ENCODE data around the gene ACOX1. TPM values are rescaled to one million over a fixed set of nuclear protein-coding genes. Genes with fewer than 3 reads are reported as not detected.

ACOX1 gene
- total and polyA plus RNA-seq, 2 of the 13 experiments (the other 11 are each of a cell fraction or from before 2014, with no cell fraction given): 86.4 to 120 TPM

DNA sequence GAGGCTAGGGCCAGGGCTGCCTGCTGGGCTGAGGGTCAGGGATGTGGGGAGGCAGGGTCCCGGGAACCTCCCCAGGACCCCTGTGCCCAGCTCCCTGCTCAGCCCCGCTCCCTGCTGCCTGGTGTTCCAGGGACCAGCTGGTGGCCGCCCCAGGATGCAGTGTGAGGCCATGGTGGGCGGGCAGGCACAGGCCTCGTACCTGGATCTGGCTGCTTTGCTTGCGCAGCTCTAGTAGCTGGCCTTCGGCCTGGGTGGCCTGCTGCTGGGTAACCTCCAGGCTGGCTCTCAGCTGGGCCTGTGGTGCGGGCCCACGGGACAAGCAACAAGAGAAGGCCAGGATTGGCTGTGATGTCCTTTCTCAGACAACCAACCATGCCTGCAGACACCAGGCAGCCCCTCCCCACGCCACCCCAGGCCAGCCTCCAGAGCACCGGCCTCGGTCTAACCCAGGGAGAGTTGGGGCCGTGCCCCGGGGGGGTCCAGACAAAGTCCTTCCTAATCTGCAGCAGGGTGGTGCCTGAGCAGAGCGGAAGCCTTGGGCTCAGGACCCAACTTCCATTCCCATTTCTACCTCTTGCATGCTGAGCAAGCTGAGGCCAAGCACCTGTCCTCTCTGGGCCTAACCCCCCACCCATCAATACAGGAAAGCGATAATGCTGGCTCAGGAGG is 86.3 kb downstream of the ACOX1 start (continued):
- TF ChIP-seq, protein P1, sequence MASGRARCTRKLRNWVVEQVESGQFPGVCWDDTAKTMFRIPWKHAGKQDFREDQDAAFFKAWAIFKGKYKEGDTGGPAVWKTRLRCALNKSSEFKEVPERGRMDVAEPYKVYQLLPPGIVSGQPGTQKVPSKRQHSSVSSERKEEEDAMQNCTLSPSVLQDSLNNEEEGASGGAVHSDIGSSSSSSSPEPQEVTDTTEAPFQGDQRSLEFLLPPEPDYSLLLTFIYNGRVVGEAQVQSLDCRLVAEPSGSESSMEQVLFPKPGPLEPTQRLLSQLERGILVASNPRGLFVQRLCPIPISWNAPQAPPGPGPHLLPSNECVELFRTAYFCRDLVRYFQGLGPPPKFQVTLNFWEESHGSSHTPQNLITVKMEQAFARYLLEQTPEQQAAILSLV (CRISPR knock-in tag; IDR thresholded peaks at IDR 0.05; ENCODE audit: borderline replicate concordance): no peak; the same call in 1 of the 2 replicates
- TF ChIP-seq, protein P2, sequence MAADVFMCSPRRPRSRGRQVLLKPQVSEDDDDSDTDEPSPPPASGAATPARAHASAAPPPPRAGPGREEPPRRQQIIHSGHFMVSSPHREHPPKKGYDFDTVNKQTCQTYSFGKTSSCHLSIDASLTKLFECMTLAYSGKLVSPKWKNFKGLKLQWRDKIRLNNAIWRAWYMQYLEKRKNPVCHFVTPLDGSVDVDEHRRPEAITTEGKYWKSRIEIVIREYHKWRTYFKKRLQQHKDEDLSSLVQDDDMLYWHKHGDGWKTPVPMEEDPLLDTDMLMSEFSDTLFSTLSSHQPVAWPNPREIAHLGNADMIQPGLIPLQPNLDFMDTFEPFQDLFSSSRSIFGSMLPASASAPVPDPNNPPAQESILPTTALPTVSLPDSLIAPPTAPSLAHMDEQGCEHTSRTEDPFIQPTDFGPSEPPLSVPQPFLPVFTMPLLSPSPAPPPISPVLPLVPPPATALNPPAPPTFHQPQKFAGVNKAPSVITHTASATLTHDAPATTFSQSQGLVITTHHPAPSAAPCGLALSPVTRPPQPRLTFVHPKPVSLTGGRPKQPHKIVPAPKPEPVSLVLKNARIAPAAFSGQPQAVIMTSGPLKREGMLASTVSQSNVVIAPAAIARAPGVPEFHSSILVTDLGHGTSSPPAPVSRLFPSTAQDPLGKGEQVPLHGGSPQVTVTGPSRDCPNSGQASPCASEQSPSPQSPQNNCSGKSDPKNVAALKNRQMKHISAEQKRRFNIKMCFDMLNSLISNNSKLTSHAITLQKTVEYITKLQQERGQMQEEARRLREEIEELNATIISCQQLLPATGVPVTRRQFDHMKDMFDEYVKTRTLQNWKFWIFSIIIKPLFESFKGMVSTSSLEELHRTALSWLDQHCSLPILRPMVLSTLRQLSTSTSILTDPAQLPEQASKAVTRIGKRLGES (CRISPR knock-in tag; IDR thresholded peaks at IDR 0.05; ENCODE audit: borderline replicate concordance): no peak
- TF ChIP-seq, protein P3, sequence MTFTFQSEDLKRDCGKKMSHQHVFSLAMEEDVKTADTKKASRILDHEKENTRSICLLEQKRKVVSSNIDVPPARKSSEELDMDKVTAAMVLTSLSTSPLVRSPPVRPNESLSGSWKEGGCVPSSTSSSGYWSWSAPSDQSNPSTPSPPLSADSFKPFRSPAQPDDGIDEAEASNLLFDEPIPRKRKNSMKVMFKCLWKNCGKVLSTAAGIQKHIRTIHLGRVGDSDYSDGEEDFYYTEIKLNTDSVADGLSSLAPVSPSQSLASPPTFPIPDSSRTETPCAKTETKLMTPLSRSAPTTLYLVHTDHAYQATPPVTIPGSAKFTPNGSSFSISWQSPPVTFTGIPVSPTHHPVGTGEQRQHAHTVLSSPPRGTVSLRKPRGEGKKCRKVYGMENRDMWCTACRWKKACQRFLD (CRISPR knock-in tag; IDR thresholded peaks at IDR 0.05; ENCODE audit: borderline replicate concordance): no peak
- TF ChIP-seq ZZZ3 (CRISPR knock-in tag; IDR thresholded peaks at IDR 0.05; ENCODE audit: borderline replicate concordance) (peak; percentile 78; the same call in 1 of the 2 replicates), NFKBIZ (CRISPR knock-in tag; IDR thresholded peaks at IDR 0.05) (no peak), CENPT (CRISPR knock-in tag; IDR thresholded peaks at IDR 0.05; ENCODE audit: low read depth) (no peak), SMAD3 (CRISPR knock-in tag; IDR thresholded peaks at IDR 0.05) (no peak), ZNF333 (CRISPR knock-in tag; IDR thresholded peaks at IDR 0.05; ENCODE audit: borderline replicate concordance) (0 out of 2 replicates have a peak, but pooled peaks have one; percentile 12), HNRNPK (IDR thresholded peaks at IDR 0.05; ENCODE audit: low read depth, low read length, poor library complexity, severe bottlenecking) (no peak), REPIN1 (CRISPR knock-in tag; IDR thresholded peaks at IDR 0.05; ENCODE audit: borderline replicate concordance, low read depth) (no peak), ZNF563 (CRISPR knock-in tag; IDR thresholded peaks at IDR 0.05) (peak; percentile 67; the same call in 1 of the 2 replicates), SP4 (CRISPR knock-in tag; IDR thresholded peaks at IDR 0.05) (peak; percentile 10; the same call in 1 of the 2 replicates)
- TF ChIP-seq, protein P4, sequence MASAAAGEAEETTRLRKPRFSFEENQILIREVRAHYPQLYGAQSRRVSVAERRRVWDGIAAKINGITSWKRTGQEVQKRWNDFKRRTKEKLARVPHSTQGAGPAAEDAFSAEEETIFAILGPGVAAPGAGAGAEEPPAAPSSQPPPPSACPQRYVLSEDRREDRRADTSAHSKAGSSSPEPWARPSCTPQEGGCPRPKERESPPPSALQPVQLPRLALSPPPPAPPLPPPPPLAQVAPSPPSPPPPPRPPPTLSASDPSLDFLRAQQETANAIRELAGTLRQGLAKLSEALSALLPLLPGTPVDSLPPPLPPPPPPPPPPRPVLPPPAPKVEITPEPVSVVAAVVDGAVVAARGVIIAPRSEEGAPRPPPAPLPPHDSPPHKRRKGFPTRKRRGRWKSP (CRISPR knock-in tag; IDR thresholded peaks at IDR 0.05): no peak
- TF ChIP-seq, protein P5, sequence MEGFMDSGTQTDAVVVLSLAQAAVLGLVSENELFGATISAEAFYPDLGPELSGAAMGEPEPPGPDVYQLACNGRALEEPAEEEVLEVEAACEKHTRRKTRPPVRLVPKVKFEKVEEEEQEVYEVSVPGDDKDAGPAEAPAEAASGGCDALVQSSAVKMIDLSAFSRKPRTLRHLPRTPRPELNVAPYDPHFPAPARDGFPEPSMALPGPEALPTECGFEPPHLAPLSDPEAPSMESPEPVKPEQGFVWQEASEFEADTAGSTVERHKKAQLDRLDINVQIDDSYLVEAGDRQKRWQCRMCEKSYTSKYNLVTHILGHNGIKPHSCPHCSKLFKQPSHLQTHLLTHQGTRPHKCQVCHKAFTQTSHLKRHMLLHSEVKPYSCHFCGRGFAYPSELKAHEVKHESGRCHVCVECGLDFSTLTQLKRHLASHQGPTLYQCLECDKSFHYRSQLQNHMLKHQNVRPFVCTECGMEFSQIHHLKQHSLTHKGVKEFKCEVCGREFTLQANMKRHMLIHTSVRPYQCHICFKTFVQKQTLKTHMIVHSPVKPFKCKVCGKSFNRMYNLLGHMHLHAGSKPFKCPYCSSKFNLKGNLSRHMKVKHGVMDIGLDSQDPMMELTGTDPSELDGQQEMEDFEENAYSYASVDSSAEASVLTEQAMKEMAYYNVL (CRISPR knock-in tag; IDR thresholded peaks at IDR 0.05; ENCODE audit: borderline replicate concordance): no peak; the same call in 1 of the 2 replicates
- TF ChIP-seq, protein P6, sequence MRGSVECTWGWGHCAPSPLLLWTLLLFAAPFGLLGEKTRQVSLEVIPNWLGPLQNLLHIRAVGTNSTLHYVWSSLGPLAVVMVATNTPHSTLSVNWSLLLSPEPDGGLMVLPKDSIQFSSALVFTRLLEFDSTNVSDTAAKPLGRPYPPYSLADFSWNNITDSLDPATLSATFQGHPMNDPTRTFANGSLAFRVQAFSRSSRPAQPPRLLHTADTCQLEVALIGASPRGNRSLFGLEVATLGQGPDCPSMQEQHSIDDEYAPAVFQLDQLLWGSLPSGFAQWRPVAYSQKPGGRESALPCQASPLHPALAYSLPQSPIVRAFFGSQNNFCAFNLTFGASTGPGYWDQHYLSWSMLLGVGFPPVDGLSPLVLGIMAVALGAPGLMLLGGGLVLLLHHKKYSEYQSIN (CRISPR knock-in tag; IDR thresholded peaks at IDR 0.05; ENCODE audit: borderline replicate concordance): no peak
- TF ChIP-seq, protein P7, sequence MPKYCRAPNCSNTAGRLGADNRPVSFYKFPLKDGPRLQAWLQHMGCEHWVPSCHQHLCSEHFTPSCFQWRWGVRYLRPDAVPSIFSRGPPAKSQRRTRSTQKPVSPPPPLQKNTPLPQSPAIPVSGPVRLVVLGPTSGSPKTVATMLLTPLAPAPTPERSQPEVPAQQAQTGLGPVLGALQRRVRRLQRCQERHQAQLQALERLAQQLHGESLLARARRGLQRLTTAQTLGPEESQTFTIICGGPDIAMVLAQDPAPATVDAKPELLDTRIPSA (CRISPR knock-in tag; IDR thresholded peaks at IDR 0.05; ENCODE audit: borderline replicate concordance): no peak
